Measurements from ENCODE around the gene GRIK3.

Gene GRIK3

GRCh38 chr1:36975642-36976041 lies 58.7 kb downstream of the GRIK3 start:
- no peak for DNase-seq

GRCh38 chr1:36973056-36973455 lies 61.3 kb downstream of the GRIK3 start:
- DNase-seq, result no peak

- DNase-seq, result peak; percentile 99
Observed at GRCh38 chr1:36971852-36972618, 62.3 kb downstream of the GRIK3 start.

GRCh38 chr1:36968730-36969129 lies 65.6 kb downstream of the GRIK3 start:
- peak; percentile 100 for DNase-seq

- DNase-seq, result no peak
Observed at GRCh38 chr1:36966242-36966641, 68.1 kb downstream of the GRIK3 start.

GRCh38 chr1:36965275-36966159 lies 68.8 kb downstream of the GRIK3 start:
- no peak for DNase-seq

- no peak for DNase-seq
Observed at GRCh38 chr1:36964830-36965229, 69.5 kb downstream of the GRIK3 start.

GRCh38 chr1:36963006-36963405 lies 71.3 kb downstream of the GRIK3 start:
- no peak for DNase-seq

- DNase-seq, result no peak
Observed at GRCh38 chr1:36961062-36961615, 73.2 kb downstream of the GRIK3 start.

- no peak for DNase-seq
Observed at GRCh38 chr1:36956570-36956969, 77.7 kb downstream of the GRIK3 start.

- no peak for DNase-seq
Observed at GRCh38 chr1:36955016-36955415, 79.3 kb downstream of the GRIK3 start.

GRCh38 chr1:36953061-36953460 lies 81.3 kb downstream of the GRIK3 start:
- no peak for DNase-seq

GRCh38 chr1:36951761-36952160 lies 82.6 kb downstream of the GRIK3 start:
- DNase-seq, result no peak

- DNase-seq, result no peak
Observed at GRCh38 chr1:36951292-36951750, 83.0 kb downstream of the GRIK3 start.

GRCh38 chr1:36950604-36951291 lies 83.6 kb downstream of the GRIK3 start:
- DNase-seq, result no peak

- no peak for DNase-seq
Observed at GRCh38 chr1:36948606-36949005, 85.7 kb downstream of the GRIK3 start.

GRCh38 chr1:36948147-36948546 lies 86.2 kb downstream of the GRIK3 start:
- DNase-seq, result no peak

GRCh38 chr1:36947384-36947783 lies 86.9 kb downstream of the GRIK3 start:
- DNase-seq, result peak; percentile 100

- DNase-seq, result no peak
Observed at GRCh38 chr1:36944883-36945282, 89.4 kb downstream of the GRIK3 start.

GRCh38 chr1:36942148-36942547 lies 92.2 kb downstream of the GRIK3 start:
- DNase-seq, result no peak

- no peak for DNase-seq
Observed at GRCh38 chr1:36941316-36941978, 92.9 kb downstream of the GRIK3 start.

GRCh38 chr1:36938819-36939218 lies 95.5 kb downstream of the GRIK3 start:
- no peak for DNase-seq

GRCh38 chr1:36937371-36937770 lies 96.9 kb downstream of the GRIK3 start:
- no peak for DNase-seq
